OCI-LY1 (cell line): ENCODE measurements around the gene ZNF304.

Experiments used
- H2AFZ ChIP-seq: fragments of 200-600 bp; sonication (generic), shearing (Covaris generic); 2 replicates; pipeline ENCODE4 v1.6.0; 2014; ENCODE audit warnings: antibody characterized with exemption, mild to moderate bottlenecking, low read length
- H3F3A ChIP-seq: fragments of 200-600 bp; sonication (generic), shearing (Covaris generic); 2 replicates; pipeline ENCODE4 v1.6.0; 2014; ENCODE audit warnings: mild to moderate bottlenecking, antibody characterized with exemption, low read length, moderate library complexity; ENCODE audit not compliant: insufficient read depth
- H3K27ac ChIP-seq: fragments of 200-600 bp; sonication (generic); 2 replicates; pipeline ENCODE4 v1.5.1; 2014; ENCODE audit warnings: low read length, mixed run types, mild to moderate bottlenecking, low read depth; ENCODE audit not compliant: poor library complexity, severe bottlenecking
- H3K27me3 ChIP-seq: fragments of 200-600 bp; sonication (generic); 2 replicates; pipeline ENCODE4 v1.6.0; 2014; ENCODE audit warnings: antibody characterized with exemption, mild to moderate bottlenecking, low read length, moderate library complexity; ENCODE audit not compliant: insufficient read depth
- H3K36me3 ChIP-seq: fragments of 200-600 bp; sonication (generic); 2 replicates; pipeline ENCODE4 v1.6.1; 2014; ENCODE audit warnings: mild to moderate bottlenecking, antibody characterized with exemption, low read length, moderate library complexity, mixed read lengths; ENCODE audit not compliant: insufficient read depth
- H3K4me1 ChIP-seq: fragments of 200-600 bp; sonication (generic); 2 replicates; pipeline ENCODE4 v1.5.1; 2014; ENCODE audit warnings: mild to moderate bottlenecking, low read length, moderate library complexity; ENCODE audit not compliant: insufficient read depth, severe bottlenecking
- H3K4me2 ChIP-seq: fragments of 200-600 bp; sonication (generic), shearing (Covaris generic); 2 replicates; pipeline ENCODE4 v1.6.1; 2014; ENCODE audit warnings: low read length
- H3K4me3 ChIP-seq: fragments of 200-600 bp; sonication (generic); 2 replicates; pipeline ENCODE4 v1.5.1; 2014; ENCODE audit warnings: low read length, low read depth, mild to moderate bottlenecking, mixed read lengths; ENCODE audit not compliant: poor library complexity, severe bottlenecking
- H3K79me2 ChIP-seq: fragments of 200-600 bp; shearing (Covaris generic); 2 replicates; pipeline ENCODE4 v1.6.1; 2016; ENCODE audit warnings: mixed run types, low read length, mixed read lengths; ENCODE audit not compliant: insufficient read depth
- H3K9ac ChIP-seq: fragments of 200-600 bp; sonication (generic), shearing (Covaris generic); 2 replicates; pipeline ENCODE4 v1.6.1; 2014; ENCODE audit warnings: mild to moderate bottlenecking, low read length, mixed read lengths
- H3K9me2 ChIP-seq: fragments of 200-600 bp; sonication (generic), shearing (Covaris generic); 2 replicates; pipeline ENCODE4 v1.6.1; 2014; ENCODE audit warnings: low read depth, mild to moderate bottlenecking, low read length, mixed read lengths
- H3K9me3 ChIP-seq: fragments of 200-600 bp; shearing (Covaris generic); 2 replicates; pipeline ENCODE4 v1.6.1; 2014; ENCODE audit warnings: low read length, mixed read lengths
- H4K20me1 ChIP-seq: fragments of 200-600 bp; sonication (generic), shearing (Covaris generic); 2 replicates; pipeline ENCODE4 v1.6.0; 2016; ENCODE audit warnings: mild to moderate bottlenecking, low read length; ENCODE audit not compliant: insufficient read depth
- EZH2 ChIP-seq: fragments of 200-600 bp; sonication (generic), shearing (Covaris generic); IDR thresholded peaks from 2 replicates; pipeline ENCODE4 v1.8.0; 2017; ENCODE audit warnings: borderline replicate concordance, mixed run types, mild to moderate bottlenecking, antibody characterized with exemption, low read length, moderate library complexity, mixed read lengths
- TF ChIP-seq, protein P1 (sequence below): fragments of 200-600 bp; sonication (generic), shearing (Covaris generic); IDR thresholded peaks from 2 replicates; pipeline ENCODE4 v1.5.1; 2017; ENCODE audit warnings: mild to moderate bottlenecking, antibody characterized with exemption, low read length, moderate library complexity, mixed read lengths

ZNF304 gene

DNA sequence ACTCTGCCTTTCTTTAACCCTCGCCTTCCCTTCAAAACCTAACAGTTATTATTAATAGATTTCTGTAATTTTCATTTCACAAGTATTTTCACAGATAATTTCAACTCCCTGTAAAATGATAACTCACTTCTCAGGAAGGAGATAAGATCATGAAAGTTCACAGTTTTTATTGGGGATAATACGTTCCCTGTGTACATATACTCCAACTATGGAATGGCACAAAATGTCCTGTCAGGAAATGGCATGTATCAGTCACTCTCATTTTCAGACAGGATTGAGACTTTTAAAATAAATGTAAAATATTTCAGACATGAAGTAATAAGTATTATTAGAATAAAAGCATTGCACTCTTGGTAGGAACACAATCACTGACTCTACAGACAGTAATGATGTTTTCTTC, 11.3 kb downstream of the ZNF304 start:
- Histone ChIP-seq H3F3A (no peaks in the 10 kb centered on the region), H3K4me1 (peaks cover 11% of the 10 kb centered on the region), H3K4me2 (peak overlapping the region; percentile 56; the same call in 1 of the 2 replicates), H3K9me3 (peaks cover 5% of the 10 kb centered on the region; the same call in 1 of the 2 replicates), H3K9me2 (no peaks in the 10 kb centered on the region), H3K27ac (no peak overlapping the region), H2AFZ (0 out of 2 replicates have a peak overlapping the region, but pooled peaks have one; percentile 3), H3K36me3 (peaks cover 13% of the 10 kb centered on the region), H3K4me3 (peak overlapping the region; percentile 74), H4K20me1 (no peaks in the 10 kb centered on the region), H3K79me2 (0 out of 2 replicates have a peak, but pooled peaks cover 5% of the 10 kb centered on the region), H3K9ac (no peak overlapping the region), H3K27me3 (no peaks in the 10 kb centered on the region)
- no peak for TF ChIP-seq EZH2
- TF ChIP-seq, protein P1, sequence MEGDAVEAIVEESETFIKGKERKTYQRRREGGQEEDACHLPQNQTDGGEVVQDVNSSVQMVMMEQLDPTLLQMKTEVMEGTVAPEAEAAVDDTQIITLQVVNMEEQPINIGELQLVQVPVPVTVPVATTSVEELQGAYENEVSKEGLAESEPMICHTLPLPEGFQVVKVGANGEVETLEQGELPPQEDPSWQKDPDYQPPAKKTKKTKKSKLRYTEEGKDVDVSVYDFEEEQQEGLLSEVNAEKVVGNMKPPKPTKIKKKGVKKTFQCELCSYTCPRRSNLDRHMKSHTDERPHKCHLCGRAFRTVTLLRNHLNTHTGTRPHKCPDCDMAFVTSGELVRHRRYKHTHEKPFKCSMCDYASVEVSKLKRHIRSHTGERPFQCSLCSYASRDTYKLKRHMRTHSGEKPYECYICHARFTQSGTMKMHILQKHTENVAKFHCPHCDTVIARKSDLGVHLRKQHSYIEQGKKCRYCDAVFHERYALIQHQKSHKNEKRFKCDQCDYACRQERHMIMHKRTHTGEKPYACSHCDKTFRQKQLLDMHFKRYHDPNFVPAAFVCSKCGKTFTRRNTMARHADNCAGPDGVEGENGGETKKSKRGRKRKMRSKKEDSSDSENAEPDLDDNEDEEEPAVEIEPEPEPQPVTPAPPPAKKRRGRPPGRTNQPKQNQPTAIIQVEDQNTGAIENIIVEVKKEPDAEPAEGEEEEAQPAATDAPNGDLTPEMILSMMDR, result no peak

DNA sequence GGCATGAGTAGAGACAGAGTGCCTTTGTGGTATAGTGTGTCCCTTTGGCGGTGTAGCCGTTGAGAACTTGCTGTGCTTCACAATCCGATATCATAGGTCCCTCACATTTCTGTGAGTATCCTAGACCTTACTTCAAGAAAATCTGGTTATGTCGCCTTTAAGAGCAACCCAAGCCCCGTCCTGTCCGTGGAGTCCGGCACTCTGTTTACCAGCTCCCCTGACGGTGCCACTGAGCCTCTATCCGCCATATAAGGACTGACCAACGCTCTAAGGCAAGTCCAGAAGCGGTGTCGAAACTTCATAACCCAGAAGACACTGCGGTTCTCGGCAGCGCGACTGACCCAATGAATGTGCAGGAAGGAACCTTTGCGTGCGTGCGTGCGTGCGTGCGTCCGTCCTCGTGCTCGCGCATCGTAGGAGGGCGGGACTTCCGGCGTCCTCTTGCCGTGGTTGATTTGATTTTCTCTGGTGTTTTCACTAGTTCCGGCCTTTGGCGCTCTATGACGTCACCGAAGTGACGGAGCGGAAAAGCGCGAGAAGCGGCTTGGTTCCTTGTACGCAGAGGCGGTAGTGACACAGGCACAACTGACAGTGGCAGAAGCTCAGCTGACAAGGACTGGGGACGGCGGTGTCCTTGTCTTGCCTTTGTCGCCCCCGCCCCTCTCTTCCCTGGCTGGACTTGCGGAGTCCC, 12.1 kb downstream of the ZNF304 start, which contains the start of the genes TRAPPC2B and ZNF547:
TRAPPC2B (plus strand) TSS at position 555 of the 691 bp plus-strand sequence. CDS start 1,283 bp downstream, outside the sequence.
ZNF547 (plus strand) TSS at position 555 of the 691 bp plus-strand sequence. CDS start 5,005 bp downstream, outside the sequence.
- no peak for TF ChIP-seq EZH2
- TF ChIP-seq, protein P1, result no peak
- H3K79me2 ChIP-seq, result 0 out of 2 replicates have a peak, but pooled peaks cover 5% of the 10 kb centered on the region
- H3K4me1 ChIP-seq, result peaks cover 11% of the 10 kb centered on the region
- H3K4me3 ChIP-seq, result peak within 1 kb of the TSS; percentile 74
- H3K4me2 ChIP-seq, result peak within 1 kb of the TSS; percentile 85
- H3K9ac ChIP-seq, result peak within 1 kb of the TSS; percentile 74
- peak within 1 kb of the TSS; percentile 19 for H3K27ac ChIP-seq
- H3K36me3 ChIP-seq, result peaks cover 6% of the 10 kb centered on the region; the same call in 1 of the 2 replicates
- no peaks in the 10 kb centered on the region for H4K20me1 ChIP-seq
- no peaks in the 10 kb centered on the region for H3K9me2 ChIP-seq
- H3F3A ChIP-seq, result no peaks in the 10 kb centered on the region
- H3K27me3 ChIP-seq, result no peaks in the 10 kb centered on the region
- 0 out of 2 replicates have a peak, but pooled peaks cover 2% of the 10 kb centered on the region for H3K9me3 ChIP-seq
- 0 out of 2 replicates have a peak within 1 kb of the TSS, but pooled peaks have one; percentile 3 for H2AFZ ChIP-seq

DNA sequence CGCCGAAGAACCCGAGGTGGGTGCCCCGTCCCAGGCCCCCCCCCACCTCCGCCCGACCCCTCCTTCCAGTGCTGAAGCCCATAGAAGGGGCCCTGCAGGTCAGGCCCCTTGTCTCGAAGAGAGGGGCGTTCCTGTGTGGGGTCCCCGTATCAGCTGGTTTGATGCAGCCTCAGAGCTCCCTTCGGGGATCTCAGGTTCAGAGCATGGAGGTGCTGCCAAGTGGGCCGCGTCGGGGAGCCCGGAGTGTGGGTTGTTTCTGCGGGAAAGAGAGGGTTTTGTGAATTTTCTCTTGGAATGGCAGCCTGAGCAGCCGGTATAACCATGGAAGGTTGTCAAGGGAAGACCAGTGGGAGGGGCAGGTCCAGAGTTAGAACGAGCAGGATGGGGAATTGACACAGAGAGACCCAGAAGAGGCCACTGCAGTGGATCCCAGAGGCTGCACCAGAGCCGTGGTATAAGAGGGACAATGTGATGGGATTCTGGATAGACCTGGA, 12.7 kb downstream of the ZNF304 start:
- Histone ChIP-seq H3K36me3 (peaks cover 11% of the 10 kb centered on the region), H3F3A (no peaks in the 10 kb centered on the region), H4K20me1 (no peaks in the 10 kb centered on the region), H3K9me2 (no peaks in the 10 kb centered on the region), H3K9ac (peak overlapping the region; percentile 74), H3K79me2 (0 out of 2 replicates have a peak, but pooled peaks cover 5% of the 10 kb centered on the region), H3K4me2 (peak overlapping the region; percentile 85), H3K4me1 (peaks cover 11% of the 10 kb centered on the region), H3K9me3 (0 out of 2 replicates have a peak, but pooled peaks cover 2% of the 10 kb centered on the region), H2AFZ (no peak overlapping the region), H3K4me3 (peak overlapping the region; percentile 74), H3K27ac (peak overlapping the region; percentile 19), H3K27me3 (no peaks in the 10 kb centered on the region)
- TF ChIP-seq, protein P1, result no peak
- TF ChIP-seq EZH2, result no peak
